Testis (tissue), 3 donors: ENCODE results near the gene LRP2BP. TPM values are rescaled to one million over a fixed set of nuclear protein-coding genes. Genes with fewer than 3 reads are reported as not detected.

Source experiments
- DNase-seq: peaks from one replicate; pipeline ENCODE4 v3.0.0-alpha.2; 2019
- H3K27ac ChIP-seq, 2 donors: fragments of 200-600 bp; sonication (generic); one replicate each; pipeline ENCODE4 v1.5.1; 2019
- H3K27me3 ChIP-seq: fragments of 200-600 bp; sonication (generic); one replicate; pipeline ENCODE4 v1.5.1; 2019
- H3K36me3 ChIP-seq: fragments of 200-600 bp; sonication (generic); one replicate; pipeline ENCODE4 v1.5.1; 2017; ENCODE audit warnings: low read depth; ENCODE audit errors: missing control alignments
- H3K4me1 ChIP-seq: fragments of 200-600 bp; sonication (generic); one replicate; pipeline ENCODE4 v1.5.1; 2019
- H3K4me3 ChIP-seq, 2 donors: fragments of 200-600 bp; sonication (generic); one replicate each; pipeline ENCODE4 v1.5.1; 2017 to 2019
- H3K9me3 ChIP-seq: fragments of 200-600 bp; sonication (generic); one replicate; pipeline ENCODE4 v1.5.1; 2017
- CTCF ChIP-seq, 3 experiments: fragments of 450-650 bp in 2 of 3; fragments of 200-600 bp in 1 of 3; sonication (generic) in 1 of 3; IDR thresholded peaks; one replicate each; pipeline ENCODE4 v1.5.1; 2016 to 2019; ENCODE audit warnings: antibody characterized with exemption in 3 of 3, mild to moderate bottlenecking in 2 of 3, moderate library complexity in 1 of 3
- POLR2A ChIP-seq: fragments of 450-650 bp; IDR thresholded peaks from one replicate; pipeline ENCODE4 v1.6.1; 2017; ENCODE audit warnings: antibody characterized with exemption, mild to moderate bottlenecking, moderate library complexity
- WGBS, 2 donors: methylation state at CpG; one replicate each; pipeline ENCODE4 v1.1.5; 2018; 5-methylcytosine and 5-hydroxymethylcytosine counted together
- intact Hi-C: fragments of 100-400 bp; cut with DNase I; formaldehyde crosslinking; loops from one replicate; pipeline ENCODE4 v1.15.1; 2023; ENCODE audit warnings: low total_unique reads
- polyA plus RNA-seq: library from polyadenylated mRNA; stranded (reverse); fragments of 350-450 nt; fragmentation: Illumina TruSeq; extraction: RNeasy Lipid Tissue Mini Kit (QIAGEN cat#74804); gene quantifications from one replicate; pipeline ENCODE4 v1.2.3, GENCODE V29; 2014; ENCODE audit warnings: low read depth, low replicate concordance; ENCODE audit not compliant: insufficient read depth
- total RNA-seq, 2 donors: library from RNA; depleted of rRNA; stranded (reverse); fragments of >200 nt; gene quantifications; one replicate each; pipeline ENCODE4 v1.2.3, GENCODE V29; 2016

Gene LRP2BP
- total and polyA plus RNA-seq, 3 donors from 2014 or later, result 7.5 to 49.5 (median 11.9) TPM

DNA sequence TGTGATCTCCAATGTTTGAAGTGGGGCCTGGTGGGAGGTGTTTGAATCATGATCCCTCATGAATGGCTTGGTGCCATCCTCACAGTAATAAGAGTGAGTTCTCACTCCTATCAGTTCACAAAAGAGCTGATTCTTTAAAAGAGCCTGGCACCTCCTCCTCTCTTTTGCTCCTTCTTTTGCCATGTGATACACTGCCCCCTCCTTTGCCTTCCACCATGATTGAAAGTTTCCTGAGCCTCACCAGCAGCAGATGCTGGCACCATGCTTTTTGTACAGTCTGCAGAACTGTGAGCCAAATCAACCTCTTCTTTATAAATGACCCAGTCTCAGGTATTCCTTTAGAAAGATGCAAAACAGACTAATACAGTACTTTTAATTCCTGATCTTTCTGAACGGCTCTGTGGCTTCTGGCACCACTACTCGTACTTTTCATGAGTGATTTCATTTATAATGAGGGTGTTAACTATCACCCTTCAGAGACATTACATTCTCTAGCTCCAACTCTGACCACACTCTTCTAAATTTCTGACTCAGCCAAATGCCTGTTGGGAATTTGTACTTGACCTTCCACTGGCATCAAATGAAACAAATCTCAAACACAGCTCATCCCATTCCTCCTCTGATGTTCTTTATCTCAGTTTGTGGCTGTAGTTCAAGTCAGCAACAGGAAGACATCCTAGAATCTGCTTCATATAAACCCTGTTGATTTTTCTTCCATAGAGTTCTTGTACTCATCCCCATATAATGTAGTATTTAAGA lies 25.8 kb upstream of the LRP2BP start:
- Histone ChIP-seq H3K27me3 (no peaks in the 10 kb centered on the region), H3K4me1 (peaks cover 30% of the 10 kb centered on the region), H3K36me3 (no peaks in the 10 kb centered on the region), H3K27ac (peak overlapping the region; percentile 6 to 60), H3K4me3 (no peak overlapping the region), H3K9me3 (no peaks in the 10 kb centered on the region)
- no peak for TF ChIP-seq POLR2A
- no peak for TF ChIP-seq CTCF (IDR thresholded peaks at IDR 0.05)
- no peak for DNase-seq
- 23 to 42% methylated on average over 2 of the region's 2 CpGs for WGBS, 2 donors
- intact Hi-C loops, result no loop called here

DNA sequence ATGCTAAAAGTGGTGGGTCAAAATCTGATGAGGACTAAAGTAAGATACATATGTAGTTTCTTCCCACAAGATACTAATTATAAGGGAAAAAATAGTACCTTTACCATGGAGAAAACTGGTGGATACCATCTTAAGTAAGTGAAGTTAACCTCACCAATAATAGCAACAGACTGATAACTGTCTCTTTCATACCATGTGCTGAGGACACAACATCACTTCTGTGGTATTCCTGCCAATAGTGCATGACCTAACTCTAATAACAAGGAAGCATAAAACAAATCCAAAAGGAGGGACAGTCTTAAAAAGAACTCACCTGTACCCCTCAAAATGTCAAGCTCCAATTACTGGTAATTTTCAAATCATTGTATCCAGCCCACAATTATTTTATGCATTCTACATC lies 21.2 kb upstream of the LRP2BP start:
- no peak for DNase-seq
- H3K27me3 ChIP-seq, result no peaks in the 10 kb centered on the region
- H3K9me3 ChIP-seq, result no peaks in the 10 kb centered on the region
- intact Hi-C loops, result no loop called here
- no peak overlapping the region for H3K27ac ChIP-seq
- H3K36me3 ChIP-seq, result no peaks in the 10 kb centered on the region
- TF ChIP-seq POLR2A (no peak), CTCF (IDR thresholded peaks at IDR 0.05) (no peak)
- no peak overlapping the region for H3K4me3 ChIP-seq
- H3K4me1 ChIP-seq, result peaks cover 10% of the 10 kb centered on the region

GRCh38 chr4:185412412-185412811 lies 16.7 kb upstream of the LRP2BP start:
- TF ChIP-seq CTCF (IDR thresholded peaks at IDR 0.05) (no peak), POLR2A (no peak)
- Histone ChIP-seq H3K27ac (peak overlapping the region in 1 of 2 donors; percentile 10), H3K27me3 (no peaks in the 10 kb centered on the region), H3K4me1 (no peaks in the 10 kb centered on the region), H3K9me3 (no peaks in the 10 kb centered on the region), H3K4me3 (no peak overlapping the region), H3K36me3 (no peaks in the 10 kb centered on the region)
- 86 to 92% methylated on average over 5 of the region's 5 CpGs for WGBS, 2 donors
- intact Hi-C loops, result no loop called here
- no peak for DNase-seq

- Histone ChIP-seq H3K36me3 (no peaks in the 10 kb centered on the region), H3K4me1 (no peaks in the 10 kb centered on the region), H3K4me3 (no peak overlapping the region), H3K27ac (peak overlapping the region in 1 of 2 donors; percentile 10), H3K27me3 (no peaks in the 10 kb centered on the region), H3K9me3 (no peaks in the 10 kb centered on the region)
- DNase-seq, result no peak
- WGBS, 2 donors, result 84 to 89% methylated on average over 5 of the region's 5 CpGs
- no peak for TF ChIP-seq POLR2A
- TF ChIP-seq CTCF (IDR thresholded peaks at IDR 0.05), result no peak
- intact Hi-C loops, result no loop called here
Observed at GRCh38 chr4:185411849-185412248, 16.1 kb upstream of the LRP2BP start.

DNA sequence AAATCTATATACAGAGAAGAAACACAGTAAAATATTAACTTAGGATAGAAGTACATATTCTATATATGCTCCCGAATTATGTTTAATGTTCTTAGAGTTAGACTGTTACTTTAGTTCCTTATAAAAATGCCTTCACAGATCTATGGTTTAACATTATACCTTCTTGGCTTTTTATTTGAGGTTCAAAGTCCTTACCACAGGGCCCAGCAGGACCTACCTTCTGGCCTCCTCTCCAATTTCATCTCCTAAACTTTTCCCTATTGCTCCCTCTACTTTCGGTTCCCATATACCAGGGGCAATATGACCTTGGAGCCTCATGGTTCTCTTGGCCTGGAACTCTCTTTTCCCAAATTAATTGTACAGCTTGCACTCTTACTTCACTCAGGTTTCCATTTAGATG lies 12.7 kb upstream of the LRP2BP start:
- Histone ChIP-seq H3K27ac (no peak overlapping the region), H3K27me3 (no peaks in the 10 kb centered on the region), H3K9me3 (no peaks in the 10 kb centered on the region), H3K4me3 (no peak overlapping the region), H3K4me1 (peaks cover 6% of the 10 kb centered on the region), H3K36me3 (no peaks in the 10 kb centered on the region)
- intact Hi-C loops, result no loop called here
- TF ChIP-seq POLR2A (no peak), CTCF (IDR thresholded peaks at IDR 0.05) (no peak)
- no peak for DNase-seq
- WGBS, 2 donors, result 93 to 96% methylated on average over 2 of the region's 2 CpGs
